IMR-90 (cell line): ENCODE measurements around the gene RALGPS1. TPM values are rescaled to one million over a fixed set of nuclear protein-coding genes. Genes with fewer than 3 reads are reported as not detected.

Experiments used
- ATAC-seq: fragments of 200-7000 bp; cut with Tn5 transposase; 2 replicates; pipeline ENCODE4 v1.9.1; 2020; ENCODE audit warnings: low read depth, mild to moderate bottlenecking, moderate library complexity
- BruUV-seq: library from RNA; stranded (reverse); fragments of 400-500 nt; replicated peaks from 2 replicates; lab custom pipeline; 2021; lab: Mats Ljungman, UMichigan
- CTCF ChIA-PET: fragments of 300-600 bp; formaldehyde crosslinking; extraction: SDS; loops from one replicate; lab custom pipeline; 2021; ENCODE audit warnings: antibody characterized with exemption; lab: Yijun Ruan, JAX
- POLR2A ChIA-PET: fragments of 300-600 bp; sonication (Branson Sonifier 250); formaldehyde crosslinking; loops from one replicate; lab custom pipeline; 2022; ENCODE audit warnings: antibody characterized with exemption; ENCODE audit not compliant: unreplicated experiment; lab: Charles Lee
- DNase-seq: peaks from one replicate; pipeline ENCODE4 v3.0.0; 2013
- H2AFZ ChIP-seq: replicated peaks from 2 replicates; pipeline ENCODE3; 2013; ENCODE audit warnings: low read length, mild to moderate bottlenecking; ENCODE audit not compliant: poor library complexity
- H2AK5ac ChIP-seq: 2 replicates; pipeline ENCODE4 v1.6.1; 2013; ENCODE audit warnings: low read depth, low read length, inconsistent platforms
- H2AK9ac ChIP-seq: replicated peaks from 2 replicates; pipeline ENCODE3; 2013; ENCODE audit warnings: mild to moderate bottlenecking, low read depth, low read length, moderate library complexity; ENCODE audit not compliant: poor library complexity
- H2BK120ac ChIP-seq: 2 replicates; pipeline ENCODE4 v1.6.1; 2013; ENCODE audit warnings: low read depth, low read length, inconsistent platforms
- H2BK15ac ChIP-seq: 3 replicates; pipeline ENCODE4 v1.6.1; 2013; ENCODE audit warnings: low read depth, low read length, inconsistent platforms
- H2BK20ac ChIP-seq: 2 replicates; pipeline ENCODE4 v1.6.1; 2013; ENCODE audit warnings: low read depth, mild to moderate bottlenecking, inconsistent platforms, low read length, moderate library complexity
- H2BK5ac ChIP-seq: 2 replicates; pipeline ENCODE4 v1.6.1; 2013; ENCODE audit warnings: mild to moderate bottlenecking, low read depth, low read length, inconsistent platforms; ENCODE audit not compliant: poor library complexity, severe bottlenecking
- H3K14ac ChIP-seq: replicated peaks from 2 replicates; pipeline ENCODE4 v1.6.1; 2013; ENCODE audit warnings: low read depth, low read length, inconsistent platforms
- H3K18ac ChIP-seq: 2 replicates; pipeline ENCODE4 v1.6.1; 2013; ENCODE audit warnings: low read depth, low read length, control low read depth
- H3K23ac ChIP-seq: 2 replicates; pipeline ENCODE4 v1.6.1; 2013; ENCODE audit warnings: low read depth, low read length, inconsistent platforms
- H3K27ac ChIP-seq: 2 replicates; pipeline ENCODE4 v1.5.1; 2013; ENCODE audit warnings: mild to moderate bottlenecking, control low read depth, low read length; ENCODE audit not compliant: insufficient read depth
- H3K27me3 ChIP-seq: 2 replicates; pipeline ENCODE4 v1.6.1; 2013; ENCODE audit warnings: low read length; ENCODE audit not compliant: control insufficient read depth, insufficient read depth
- H3K36me3 ChIP-seq: 2 replicates; pipeline ENCODE4 v1.6.1; 2013; ENCODE audit warnings: low read length, mixed read lengths; ENCODE audit not compliant: control insufficient read depth, insufficient read depth
- H3K4ac ChIP-seq: 2 replicates; pipeline ENCODE4 v1.6.1; 2013; ENCODE audit warnings: low read depth, low read length, inconsistent platforms
- H3K4me1 ChIP-seq: 2 replicates; pipeline ENCODE4 v1.6.1; 2013; ENCODE audit warnings: low read length, mixed read lengths; ENCODE audit not compliant: control insufficient read depth, insufficient read depth
- H3K4me2 ChIP-seq: 2 replicates; pipeline ENCODE4 v1.6.1; 2013; ENCODE audit warnings: low read depth, mild to moderate bottlenecking, control low read depth, low read length, moderate library complexity
- H3K4me3 ChIP-seq: 2 replicates; pipeline ENCODE4 v1.5.1; 2013; ENCODE audit warnings: low read depth, mild to moderate bottlenecking, control low read depth, low read length, moderate library complexity; ENCODE audit not compliant: insufficient read depth
- H3K56ac ChIP-seq: 2 replicates; pipeline ENCODE4 v1.6.1; 2013; ENCODE audit warnings: low read length, inconsistent platforms; ENCODE audit not compliant: insufficient read depth; ENCODE audit errors: extremely low read depth
- H3K79me1 ChIP-seq, 2 experiments: 2 replicates each; pipeline ENCODE4 v1.6.1; 2013; ENCODE audit warnings: low read length in 2 of 2, inconsistent platforms in 1 of 2, low read depth in 1 of 2
- H3K9ac ChIP-seq: 2 replicates; pipeline ENCODE4 v1.6.1; 2013; ENCODE audit warnings: low read depth, low read length, control low read depth
- H3K9me1 ChIP-seq: 2 replicates; pipeline ENCODE4 v1.6.1; 2013; ENCODE audit warnings: low read length, inconsistent platforms; ENCODE audit not compliant: insufficient read depth
- H3K9me3 ChIP-seq: 2 replicates; pipeline ENCODE4 v1.6.1; 2013; ENCODE audit warnings: low read length; ENCODE audit not compliant: control insufficient read depth, insufficient read depth
- H4K20me1 ChIP-seq: 2 replicates; pipeline ENCODE4 v1.6.1; 2013; ENCODE audit warnings: low read length, inconsistent platforms; ENCODE audit not compliant: insufficient read depth
- H4K5ac ChIP-seq: 2 replicates; pipeline ENCODE4 v1.6.1; 2013; ENCODE audit warnings: mild to moderate bottlenecking, low read depth, low read length, control low read depth
- H4K8ac ChIP-seq, 2 experiments: 2 replicates each; pipeline ENCODE4 v1.6.1; 2013; ENCODE audit warnings: low read depth in 2 of 2, low read length in 2 of 2, control low read depth in 1 of 2, inconsistent platforms in 1 of 2
- H4K91ac ChIP-seq: 2 replicates; pipeline ENCODE4 v1.6.1; 2013; ENCODE audit warnings: low read depth, low read length, inconsistent platforms; ENCODE audit not compliant: insufficient read depth
- BHLHE40 ChIP-seq: fragments of 150-350 bp; IDR thresholded peaks from 2 replicates; pipeline ENCODE4 v1.6.1; 2016; ENCODE audit warnings: mild to moderate bottlenecking, low read depth, low read length
- CEBPB ChIP-seq: IDR thresholded peaks from 2 replicates; pipeline ENCODE4 v1.6.1; 2012; ENCODE audit warnings: low read depth, low read length, improper control_type of control experiment
- CHD1 ChIP-seq: IDR thresholded peaks from 2 replicates; pipeline ENCODE4 v1.6.1; 2012; ENCODE audit warnings: low read depth, low read length, improper control_type of control experiment
- MAFK ChIP-seq: IDR thresholded peaks from 2 replicates; pipeline ENCODE4 v1.6.1; 2012; ENCODE audit warnings: low read depth, low read length, improper control_type of control experiment
- MAZ ChIP-seq: IDR thresholded peaks from 2 replicates; pipeline ENCODE4 v1.6.1; 2012; ENCODE audit warnings: low read depth, mild to moderate bottlenecking, low read length, improper control_type of control experiment, moderate library complexity, borderline replicate concordance
- NFE2L2 ChIP-seq: fragments of 150-350 bp; IDR thresholded peaks from 2 replicates; pipeline ENCODE4 v1.6.1; 2016; ENCODE audit warnings: low read depth, mild to moderate bottlenecking, low read length
- POLR2A ChIP-seq: IDR thresholded peaks from 2 replicates; pipeline ENCODE4 v1.6.1; 2012; ENCODE audit warnings: mild to moderate bottlenecking, low read depth, low read length
- RAD21 ChIP-seq: IDR thresholded peaks from 2 replicates; pipeline ENCODE4 v1.6.1; 2012; ENCODE audit warnings: low read length, improper control_type of control experiment
- RCOR1 ChIP-seq: IDR thresholded peaks from 2 replicates; pipeline ENCODE4 v1.6.1; 2012; ENCODE audit warnings: mild to moderate bottlenecking, low read length, improper control_type of control experiment; ENCODE audit not compliant: insufficient replicate concordance
- RFX5 ChIP-seq: IDR thresholded peaks from 2 replicates; pipeline ENCODE4 v1.8.0; 2012; ENCODE audit warnings: low read depth, mild to moderate bottlenecking, low read length, moderate library complexity
- WGBS, 2 experiments: methylation state at CpG; one replicate each; pipeline versions ENCODE4 v1.1.5 to v1.1.7; 2013; ENCODE audit warnings: missing lambda C conversion rate in 2 of 2; ENCODE audit not compliant: insufficient read length in 1 of 2; ENCODE audit errors: extremely low coverage in 2 of 2; 5-methylcytosine and 5-hydroxymethylcytosine counted together
- dilution Hi-C: fragments of 300-500 bp; cut with HindIII; formaldehyde crosslinking; loops from one replicate; pipeline ENCODE4 v1.14.3; 2018; ENCODE audit warnings: low sequenced_read_pairs; ENCODE audit not compliant: unreplicated experiment
- in situ Hi-C: fragments of 300-500 bp; cut with MboI; formaldehyde crosslinking; loops from 3 replicates; pipeline ENCODE4 v1.14.3; 2019; ENCODE audit warnings: low sequenced_read_pairs, inconsistent platforms, mixed read lengths
- intact Hi-C: fragments of 100-400 bp; cut with micrococcal nuclease; formaldehyde crosslinking; loops from 2 replicates; pipeline ENCODE4 v1.10.0; 2022
- polyA plus RNA-seq, 3 experiments: library from polyadenylated mRNA; depleted of rRNA; stranded (reverse); fragments of >200 nt; gene quantifications; 2 replicates each; pipeline ENCODE4 v1.2.3, GENCODE V29; 2012; ENCODE audit warnings: low replicate concordance in 1 of 3
- total RNA-seq: library from RNA; depleted of rRNA; stranded (reverse); fragments of >200 nt; gene quantifications from 2 replicates; pipeline ENCODE4 v1.2.3, GENCODE V29; 2012
- TF ChIP-seq, protein P1 (sequence below): fragments of 150-350 bp; IDR thresholded peaks from 2 replicates; pipeline ENCODE4 v1.6.1; 2017; ENCODE audit warnings: mild to moderate bottlenecking, antibody characterized with exemption, low read length, low read depth
- TF ChIP-seq, protein P2 (sequence below): conservative IDR thresholded peaks from 2 replicates; pipeline ENCODE4 v1.5.1; 2012; ENCODE audit warnings: mild to moderate bottlenecking, low read depth, low read length, improper control_type of control experiment

RALGPS1 gene
- total and polyA plus RNA-seq, 2 of the 4 experiments (the other 2 are of a cell fraction), result 0.90 to 2.8 TPM

DNA sequence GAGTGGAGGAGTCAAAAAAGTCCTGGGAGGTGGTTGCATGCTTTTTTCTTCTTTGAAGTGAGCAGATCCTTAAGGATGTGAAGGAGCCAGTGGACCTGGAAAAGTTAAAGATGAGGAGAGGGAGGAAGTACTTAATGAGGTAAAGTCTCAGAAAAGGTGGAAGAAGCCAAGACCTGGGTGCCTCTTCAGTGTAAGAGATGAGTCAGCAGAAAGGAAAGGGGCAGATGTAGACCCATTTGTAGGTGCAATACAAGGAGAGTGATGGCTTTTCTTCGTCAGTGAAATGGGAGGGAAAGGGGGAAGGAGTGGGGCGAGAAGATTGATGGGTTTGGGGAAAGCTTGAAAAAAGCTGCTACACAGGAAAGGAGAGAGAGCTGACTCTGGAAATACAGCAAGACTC, 124.9 kb downstream of the RALGPS1 start:
- Histone ChIP-seq H3K4me1 (peaks cover 4% of the 10 kb centered on the region; the same call in 1 of the 2 replicates), H3K79me1 (no peaks in the 10 kb centered on the region), H2BK5ac (no peak overlapping the region), H3K9ac (no peak overlapping the region), H3K23ac (no peak overlapping the region), H4K5ac (no peak overlapping the region), H2BK15ac (no peak overlapping the region), H3K27ac (no peak overlapping the region), H2AK9ac (no peak overlapping the region), H3K4me2 (no peak overlapping the region), H3K27me3 (no peaks in the 10 kb centered on the region), H3K36me3 (no peaks in the 10 kb centered on the region), H3K4ac (no peak overlapping the region), H2AFZ (no peak overlapping the region), H3K9me3 (no peaks in the 10 kb centered on the region), H2BK20ac (no peak overlapping the region), H2AK5ac (no peak overlapping the region), H4K8ac (no peak overlapping the region), H4K91ac (no peak overlapping the region), H3K14ac (no peak overlapping the region), H3K9me1 (no peaks in the 10 kb centered on the region; the same call in 1 of the 2 replicates), H3K18ac (no peak overlapping the region), H4K20me1 (no peaks in the 10 kb centered on the region), H3K4me3 (no peak overlapping the region), H2BK120ac (no peak overlapping the region), H3K56ac (no peak overlapping the region)
- BruUV-seq, result no TSS peak
- dilution Hi-C loops, result no loop called here
- TF ChIP-seq BHLHE40 (no peak), MAZ (no peak), CEBPB (no peak), CHD1 (no peak), RCOR1 (no peak), RAD21 (no peak), MAFK (peak; percentile 74), POLR2A (no peak), NFE2L2 (peak; percentile 23; the same call in 1 of the 2 replicates), RFX5 (no peak)
- TF ChIP-seq, protein P1, sequence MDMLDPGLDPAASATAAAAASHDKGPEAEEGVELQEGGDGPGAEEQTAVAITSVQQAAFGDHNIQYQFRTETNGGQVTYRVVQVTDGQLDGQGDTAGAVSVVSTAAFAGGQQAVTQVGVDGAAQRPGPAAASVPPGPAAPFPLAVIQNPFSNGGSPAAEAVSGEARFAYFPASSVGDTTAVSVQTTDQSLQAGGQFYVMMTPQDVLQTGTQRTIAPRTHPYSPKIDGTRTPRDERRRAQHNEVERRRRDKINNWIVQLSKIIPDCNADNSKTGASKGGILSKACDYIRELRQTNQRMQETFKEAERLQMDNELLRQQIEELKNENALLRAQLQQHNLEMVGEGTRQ, result no peak
- TF ChIP-seq, protein P2, sequence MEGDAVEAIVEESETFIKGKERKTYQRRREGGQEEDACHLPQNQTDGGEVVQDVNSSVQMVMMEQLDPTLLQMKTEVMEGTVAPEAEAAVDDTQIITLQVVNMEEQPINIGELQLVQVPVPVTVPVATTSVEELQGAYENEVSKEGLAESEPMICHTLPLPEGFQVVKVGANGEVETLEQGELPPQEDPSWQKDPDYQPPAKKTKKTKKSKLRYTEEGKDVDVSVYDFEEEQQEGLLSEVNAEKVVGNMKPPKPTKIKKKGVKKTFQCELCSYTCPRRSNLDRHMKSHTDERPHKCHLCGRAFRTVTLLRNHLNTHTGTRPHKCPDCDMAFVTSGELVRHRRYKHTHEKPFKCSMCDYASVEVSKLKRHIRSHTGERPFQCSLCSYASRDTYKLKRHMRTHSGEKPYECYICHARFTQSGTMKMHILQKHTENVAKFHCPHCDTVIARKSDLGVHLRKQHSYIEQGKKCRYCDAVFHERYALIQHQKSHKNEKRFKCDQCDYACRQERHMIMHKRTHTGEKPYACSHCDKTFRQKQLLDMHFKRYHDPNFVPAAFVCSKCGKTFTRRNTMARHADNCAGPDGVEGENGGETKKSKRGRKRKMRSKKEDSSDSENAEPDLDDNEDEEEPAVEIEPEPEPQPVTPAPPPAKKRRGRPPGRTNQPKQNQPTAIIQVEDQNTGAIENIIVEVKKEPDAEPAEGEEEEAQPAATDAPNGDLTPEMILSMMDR, result no peak
- DNase-seq, result no peak
- no peak for ATAC-seq
- ChIA-PET CTCF (no interaction called here), POLR2A (no interaction called here)
- intact Hi-C loops, result no loop called here
- in situ Hi-C loops, result no loop called here
- 92 to 100% methylated on average over 2 of the region's 2 CpGs for WGBS, 2 experiments
